Adipocyte (in vitro differentiated cells): Measurements from ENCODE around the gene TMPRSS11B.
"Not testable (repeated sequence)": the region's sequence is repeated elsewhere in the genome, so short reads cannot be mapped to it uniquely, and the experiment has no call there.

Source experiments
- DNase-seq: peaks from one replicate; pipeline ENCODE4 v3.0.0-alpha.2; 2015; ENCODE audit warnings: low read depth
- H3K27me3 ChIP-seq: replicated peaks from 2 replicates; pipeline ENCODE4 v1.7.0; 2013; ENCODE audit warnings: mild to moderate bottlenecking, low read length, moderate library complexity; ENCODE audit not compliant: control insufficient read depth, insufficient read depth
- H3K36me3 ChIP-seq: 2 replicates; pipeline ENCODE4 v1.7.0; 2013; ENCODE audit warnings: low read length, mild to moderate bottlenecking, moderate library complexity; ENCODE audit not compliant: control insufficient read depth, insufficient read depth, severe bottlenecking
- H3K4me1 ChIP-seq: 2 replicates; pipeline ENCODE4 v1.7.0; 2013; ENCODE audit warnings: mild to moderate bottlenecking, low read length, moderate library complexity; ENCODE audit not compliant: control insufficient read depth, insufficient read depth
- H3K4me3 ChIP-seq: 2 replicates; pipeline ENCODE4 v1.7.0; 2013; ENCODE audit warnings: mild to moderate bottlenecking, low read length, moderate library complexity
- H3K9ac ChIP-seq: 2 replicates; pipeline ENCODE4 v1.7.0; 2013; ENCODE audit warnings: mild to moderate bottlenecking, low read length, moderate library complexity
- H3K9me3 ChIP-seq: 2 replicates; pipeline ENCODE4 v1.7.0; 2013; ENCODE audit warnings: mild to moderate bottlenecking, low read length, moderate library complexity; ENCODE audit not compliant: control insufficient read depth

Gene TMPRSS11B

GRCh38 chr4:68245594-68245993, at the start of gene TMPRSS11B:
Gene TMPRSS11B, minus strand, starts transcription at chr4:68245694. Its CDS starts 136 bp downstream, at chr4:68245558.
- Histone ChIP-seq H3K9ac (no peak within 1 kb of the TSS), H3K36me3 (no peaks in the 10 kb centered on the region), H3K27me3 (no peaks in the 10 kb centered on the region), H3K4me1 (no peaks in the 10 kb centered on the region), H3K9me3 (no peaks in the 10 kb centered on the region), H3K4me3 (no peak within 1 kb of the TSS)
- no peak for DNase-seq

GRCh38 chr4:68291256-68291655, 45.8 kb upstream of the TMPRSS11B start:
- no peaks in the 10 kb centered on the region for H3K4me1 ChIP-seq
- H3K36me3 ChIP-seq = no peaks in the 10 kb centered on the region
- H3K4me3 ChIP-seq = no peak overlapping the region
- no peak for DNase-seq
- H3K9me3 ChIP-seq = no peaks in the 10 kb centered on the region
- H3K9ac ChIP-seq = no peak overlapping the region
- no peaks in the 10 kb centered on the region for H3K27me3 ChIP-seq

- Histone ChIP-seq H3K36me3 (no peaks in the 10 kb centered on the region), H3K9me3 (no peaks in the 10 kb centered on the region), H3K4me3 (no peak overlapping the region), H3K4me1 (no peaks in the 10 kb centered on the region), H3K27me3 (no peaks in the 10 kb centered on the region), H3K9ac (no peak overlapping the region)
- no peak for DNase-seq
These were observed 42.9 kb upstream of the TMPRSS11B start for GRCh38 chr4:68288393-68288740.

- Histone ChIP-seq H3K9ac (no peak overlapping the region), H3K9me3 (no peaks in the 10 kb centered on the region), H3K4me3 (no peak overlapping the region), H3K27me3 (no peaks in the 10 kb centered on the region), H3K36me3 (no peaks in the 10 kb centered on the region), H3K4me1 (no peaks in the 10 kb centered on the region)
- DNase-seq = no peak
These were observed 42.4 kb upstream of the TMPRSS11B start for GRCh38 chr4:68287704-68288392.

GRCh38 chr4:68283714-68284113, 38.2 kb upstream of the TMPRSS11B start:
- DNase-seq = no peak
- no peaks in the 10 kb centered on the region for H3K27me3 ChIP-seq

GRCh38 chr4:68283095-68283494, 37.6 kb upstream of the TMPRSS11B start:
- no peak for DNase-seq
- H3K27me3 ChIP-seq = no peaks in the 10 kb centered on the region
- H3K9ac ChIP-seq = no peak overlapping the region
- H3K9me3 ChIP-seq = no peaks in the 10 kb centered on the region
- no peak overlapping the region for H3K4me3 ChIP-seq
- H3K4me1 ChIP-seq = no peaks in the 10 kb centered on the region
- no peaks in the 10 kb centered on the region for H3K36me3 ChIP-seq

More at GRCh38 chr4:68283714-68284113, 38.2 kb upstream of the TMPRSS11B start:
- H3K9me3 ChIP-seq = no peaks in the 10 kb centered on the region
- H3K9ac ChIP-seq = no peak overlapping the region
- H3K4me1 ChIP-seq = no peaks in the 10 kb centered on the region
- H3K36me3 ChIP-seq = no peaks in the 10 kb centered on the region
- H3K4me3 ChIP-seq = no peak overlapping the region

- not testable (repeated sequence) for H3K4me1 ChIP-seq, DNase-seq, H3K36me3 ChIP-seq, H3K27me3 ChIP-seq, H3K9ac ChIP-seq, H3K4me3 ChIP-seq, H3K9me3 ChIP-seq
These were observed 36.6 kb upstream of the TMPRSS11B start for GRCh38 chr4:68281796-68282740.

GRCh38 chr4:68278029-68278428, 32.5 kb upstream of the TMPRSS11B start:
- Histone ChIP-seq H3K4me1 (peaks cover 6% of the 10 kb centered on the region), H3K36me3 (no peaks in the 10 kb centered on the region), H3K9ac (no peak overlapping the region), H3K27me3 (no peaks in the 10 kb centered on the region), H3K4me3 (no peak overlapping the region), H3K9me3 (no peaks in the 10 kb centered on the region)
- DNase-seq = no peak

GRCh38 chr4:68277627-68278026, 32.1 kb upstream of the TMPRSS11B start:
- DNase-seq = no peak
- no peaks in the 10 kb centered on the region for H3K9me3 ChIP-seq
- H3K27me3 ChIP-seq = no peaks in the 10 kb centered on the region
- no peak overlapping the region for H3K9ac ChIP-seq
- no peaks in the 10 kb centered on the region for H3K36me3 ChIP-seq
- H3K4me1 ChIP-seq = peaks cover 10% of the 10 kb centered on the region
- H3K4me3 ChIP-seq = no peak overlapping the region

GRCh38 chr4:68272860-68273259, 27.4 kb upstream of the TMPRSS11B start:
- H3K27me3 ChIP-seq = no peaks in the 10 kb centered on the region

GRCh38 chr4:68272380-68272779, 26.9 kb upstream of the TMPRSS11B start:
- Histone ChIP-seq H3K9me3 (no peaks in the 10 kb centered on the region), H3K4me3 (peak overlapping the region; percentile 80), H3K27me3 (no peaks in the 10 kb centered on the region), H3K36me3 (no peaks in the 10 kb centered on the region), H3K4me1 (peaks cover 16% of the 10 kb centered on the region), H3K9ac (peak overlapping the region; percentile 37)
- DNase-seq = no peak

More at GRCh38 chr4:68272860-68273259, 27.4 kb upstream of the TMPRSS11B start:
- no peak for DNase-seq
- Histone ChIP-seq H3K9me3 (no peaks in the 10 kb centered on the region), H3K4me1 (peaks cover 13% of the 10 kb centered on the region), H3K9ac (peak overlapping the region; percentile 37), H3K4me3 (peak overlapping the region; percentile 80), H3K36me3 (no peaks in the 10 kb centered on the region)
